ENCODE results near the gene TOGARAM1. TPM values are rescaled to one million over a fixed set of nuclear protein-coding genes. Genes with fewer than 3 reads are reported as not detected.

Gene TOGARAM1
- total and polyA plus RNA-seq, 2 donors (not counting 3 experiments of a cell fraction or from before 2014, with no cell fraction given): 4.2 to 13.8 TPM

- DNase-seq (ENCODE audit: low read depth, low spot score): no peak
- no peak overlapping the region for H3K27ac ChIP-seq (ENCODE audit: insufficient read depth, low read depth, low read length)
- CTCF ChIA-PET: no interaction called here
- BruUV-seq (replicated peaks): no TSS peak
- intact Hi-C loops (cut with micrococcal nuclease) (no loop called here), dilution Hi-C loops (cut with MboI; ENCODE audit: extremely low pct_ligation_motif_present, low sequenced_read_pairs) (no loop called here)
- peaks cover 0 to 4% of the 10 kb centered on the region in 2 experiments for H3K36me3 ChIP-seq (ENCODE audit: control insufficient read depth in 2 of 2, extremely low read depth in 1 of 2, insufficient read depth in 2 of 2, low read length in 2 of 2)
- no peak for FAIRE-seq
- H4K20me1 ChIP-seq (replicated peaks; ENCODE audit: control insufficient read depth, extremely low read depth, insufficient read depth, low read length): peaks cover 6% of the 10 kb centered on the region
- no peak for TF ChIP-seq MYC (IDR thresholded peaks at IDR 0.05; ENCODE audit: low read depth, low read length)
- no peak for TF ChIP-seq MAX (IDR thresholded peaks at IDR 0.05; ENCODE audit: insufficient read depth, insufficient read length)
- TF ChIP-seq GATA2 (IDR thresholded peaks at IDR 0.05; ENCODE audit: insufficient read depth, insufficient read length, low read depth, low read length): no peak
- TF ChIP-seq POLR2A (IDR thresholded peaks at IDR 0.05; ENCODE audit: low read depth, low read length): no peak
- no peaks in the 10 kb centered on the region for H3K9me3 ChIP-seq (replicated peaks; ENCODE audit: control insufficient read depth, insufficient read depth, low read length)
- no peak overlapping the region for H3K9ac ChIP-seq (replicated peaks; ENCODE audit: extremely low read depth, insufficient read depth, low read length)
- POLR2A ChIA-PET: no interaction called here
- no peaks in the 10 kb centered on the region for H3K79me2 ChIP-seq (ENCODE audit: control insufficient read depth, insufficient read depth, low read length)
- no peaks in the 10 kb centered on the region for H3K4me1 ChIP-seq (ENCODE audit: control insufficient read depth, extremely low read depth, insufficient read depth, low read length)
- H3K4me3 ChIP-seq (replicated peaks in 1 of 3; ENCODE audit: insufficient read depth in 1 of 3, low read depth in 1 of 3, low read length in 3 of 3): no peak overlapping the region
- H3K27me3 ChIP-seq (ENCODE audit: control insufficient read depth in 2 of 2, insufficient read depth in 2 of 2, low read length in 2 of 2): no peaks in the 10 kb centered on the region
- no peaks in the 10 kb centered on the region for H3K9me1 ChIP-seq (replicated peaks; ENCODE audit: control insufficient read depth, extremely low read depth, insufficient read depth, low read length)
- H2AFZ ChIP-seq (ENCODE audit: low read depth, low read length): no peak overlapping the region
- no peak overlapping the region for H3K4me2 ChIP-seq (ENCODE audit: insufficient read depth, low read length)
Measured at GRCh38 chr14:44937547-44937946, 24.4 kb upstream of the TOGARAM1 start.

- H2AFZ ChIP-seq (ENCODE audit: low read depth, low read length): no peak overlapping the region
- peaks cover 6 to 7% of the 10 kb centered on the region in 2 experiments for H3K36me3 ChIP-seq (ENCODE audit: control insufficient read depth in 2 of 2, extremely low read depth in 1 of 2, insufficient read depth in 2 of 2, low read length in 2 of 2)
Measured at GRCh38 chr14:44940211-44940610, 21.8 kb upstream of the TOGARAM1 start.

More at GRCh38 chr14:44940211-44940610, 21.8 kb upstream of the TOGARAM1 start:
- Histone ChIP-seq H3K9ac (replicated peaks; ENCODE audit: extremely low read depth, insufficient read depth, low read length) (no peak overlapping the region), H4K20me1 (replicated peaks; ENCODE audit: control insufficient read depth, extremely low read depth, insufficient read depth, low read length) (peaks cover 3% of the 10 kb centered on the region), H3K9me3 (replicated peaks; ENCODE audit: control insufficient read depth, insufficient read depth, low read length) (no peaks in the 10 kb centered on the region), H3K27ac (ENCODE audit: insufficient read depth, low read depth, low read length) (no peak overlapping the region), H3K79me2 (ENCODE audit: control insufficient read depth, insufficient read depth, low read length) (no peaks in the 10 kb centered on the region), H3K9me1 (replicated peaks; ENCODE audit: control insufficient read depth, extremely low read depth, insufficient read depth, low read length) (no peaks in the 10 kb centered on the region), H3K4me3 (replicated peaks in 1 of 3; ENCODE audit: insufficient read depth in 1 of 3, low read depth in 1 of 3, low read length in 3 of 3) (no peak overlapping the region), H3K4me1 (ENCODE audit: control insufficient read depth, extremely low read depth, insufficient read depth, low read length) (no peaks in the 10 kb centered on the region), H3K4me2 (ENCODE audit: insufficient read depth, low read length) (no peak overlapping the region), H3K27me3 (ENCODE audit: control insufficient read depth in 2 of 2, insufficient read depth in 2 of 2, low read length in 2 of 2) (no peaks in the 10 kb centered on the region)
- FAIRE-seq (no peak), DNase-seq (ENCODE audit: low read depth, low spot score) (no peak)
- intact Hi-C loops (cut with micrococcal nuclease) (no loop called here), dilution Hi-C loops (cut with MboI; ENCODE audit: extremely low pct_ligation_motif_present, low sequenced_read_pairs) (no loop called here)
- ChIA-PET CTCF (no interaction called here), POLR2A (no interaction called here)
- no TSS peak for BruUV-seq (replicated peaks)
- TF ChIP-seq MAX (IDR thresholded peaks at IDR 0.05; ENCODE audit: insufficient read depth, insufficient read length): no peak

All from endothelial cell of umbilical vein (primary cell).